A172 (cell line): Measurements from ENCODE around the gene KAT2B. TPM values are rescaled to one million over a fixed set of nuclear protein-coding genes. Genes with fewer than 3 reads are reported as not detected.
"Not testable (repeated sequence)": the region's sequence is repeated elsewhere in the genome, so short reads cannot be mapped to it uniquely, and the experiment has no call there.

Experiments
- DNase-seq: peaks from one replicate; pipeline ENCODE4 v3.0.0-alpha.2; 2015; ENCODE audit warnings: low spot score
- total RNA-seq: library from RNA; depleted of rRNA; stranded (reverse); fragments of >200 nt; shearing (Covaris generic); gene quantifications from 2 replicates; pipeline ENCODE4 v1.2.3, GENCODE V29; 2014; rRNA removed

KAT2B gene
- total RNA-seq: 14.0 and 15.8 TPM in 2 replicates

- peak; percentile 63 for DNase-seq
Observed at GRCh38 chr3:20039765-20040547, at the start of gene KAT2B. KAT2B (plus strand) TSS chr3:20040446; CDS start chr3:20040478, 32 bp downstream.

- DNase-seq: no peak
Observed at GRCh38 chr3:19994796-19995195, 45.5 kb upstream of the KAT2B start.

GRCh38 chr3:19997502-19997901, 42.7 kb upstream of the KAT2B start:
- DNase-seq: no peak

DNA sequence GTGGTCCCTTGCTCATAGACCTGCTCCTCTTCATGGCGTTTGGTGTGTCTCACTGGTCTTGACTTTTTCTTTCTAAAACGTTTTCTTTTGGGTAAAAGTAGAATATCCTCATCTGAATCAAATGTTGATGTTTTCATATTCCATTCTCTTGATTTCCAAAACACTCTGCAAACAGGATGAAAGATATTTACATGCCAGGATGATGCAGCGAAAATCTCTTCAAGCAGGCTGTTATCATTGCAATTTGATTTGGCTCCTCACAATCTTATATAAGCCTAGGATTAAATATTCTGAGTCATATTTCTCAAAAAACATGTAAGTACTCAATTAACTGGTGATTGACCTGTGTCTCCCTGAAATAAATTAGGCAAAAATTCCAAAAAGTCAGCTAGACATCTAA, 38.3 kb upstream of the KAT2B start:
- no peak for DNase-seq

- no peak for DNase-seq
Observed at GRCh38 chr3:20007960-20008359, 32.3 kb upstream of the KAT2B start.

- no peak for DNase-seq
Observed at GRCh38 chr3:20008646-20009045, 31.6 kb upstream of the KAT2B start.

DNA sequence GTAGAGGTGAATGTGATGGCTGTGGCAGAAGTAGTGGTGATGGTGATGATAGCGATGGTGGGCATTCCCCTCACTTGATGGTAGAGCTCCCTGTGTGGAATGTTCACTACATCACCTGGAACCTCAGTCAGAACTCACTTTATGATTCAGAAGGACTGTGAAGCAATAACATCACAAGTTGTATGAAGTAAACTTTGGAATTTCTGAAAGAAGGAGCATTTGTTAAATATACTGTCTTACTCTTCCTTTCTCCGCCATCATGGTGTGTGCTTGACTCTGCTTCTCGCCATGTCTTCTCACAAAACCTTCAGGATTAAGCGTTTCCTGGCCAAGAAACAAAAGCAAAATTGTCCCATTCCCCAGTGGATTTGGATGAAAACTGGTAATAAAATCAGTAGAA, 28.1 kb upstream of the KAT2B start, which contains the start of gene PP2D1:
Gene PP2D1 (minus strand): TSS at position 101 of the 400 bp plus-strand sequence. CDS start 192 bp downstream, outside the sequence.
- no peak for DNase-seq

DNA sequence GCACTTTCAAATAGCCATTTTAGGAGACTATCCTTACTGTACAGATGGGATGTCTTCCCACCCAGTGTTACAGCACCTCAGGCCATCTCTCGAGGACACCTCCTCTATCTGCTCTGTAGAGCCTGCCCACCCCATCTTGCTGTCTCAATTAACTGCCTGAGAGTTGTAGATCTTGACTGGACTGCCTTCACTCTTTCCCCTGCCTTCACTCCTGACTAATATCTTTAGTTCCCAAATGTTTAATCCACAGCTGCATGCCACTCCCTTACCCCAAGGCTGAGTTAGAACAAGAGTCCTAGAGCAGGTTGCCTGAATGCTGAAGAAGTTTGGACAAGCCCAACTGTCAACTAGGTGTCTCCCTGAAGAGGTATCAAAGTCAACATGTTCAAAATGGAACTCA, 26.9 kb upstream of the KAT2B start:
- DNase-seq: no peak

DNA sequence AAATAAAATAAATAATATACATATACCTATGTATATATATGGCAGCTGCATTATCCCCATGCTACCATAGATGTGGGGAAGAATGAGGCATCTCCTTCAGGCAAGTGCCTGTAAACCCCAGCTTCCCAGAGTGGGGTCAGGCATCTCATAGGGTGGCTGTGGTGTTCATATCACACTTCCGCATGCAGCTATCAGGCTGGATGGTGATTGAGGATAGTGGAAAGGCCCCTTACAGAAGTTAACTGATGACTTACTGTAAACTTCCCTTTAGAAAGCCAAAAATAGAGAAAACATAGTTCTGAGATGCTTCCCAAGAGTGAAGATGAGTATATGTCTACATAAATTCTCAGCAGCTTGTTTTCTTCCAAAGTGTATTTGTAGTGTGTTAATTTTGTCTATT, 24.7 kb upstream of the KAT2B start:
- DNase-seq: no peak

DNA sequence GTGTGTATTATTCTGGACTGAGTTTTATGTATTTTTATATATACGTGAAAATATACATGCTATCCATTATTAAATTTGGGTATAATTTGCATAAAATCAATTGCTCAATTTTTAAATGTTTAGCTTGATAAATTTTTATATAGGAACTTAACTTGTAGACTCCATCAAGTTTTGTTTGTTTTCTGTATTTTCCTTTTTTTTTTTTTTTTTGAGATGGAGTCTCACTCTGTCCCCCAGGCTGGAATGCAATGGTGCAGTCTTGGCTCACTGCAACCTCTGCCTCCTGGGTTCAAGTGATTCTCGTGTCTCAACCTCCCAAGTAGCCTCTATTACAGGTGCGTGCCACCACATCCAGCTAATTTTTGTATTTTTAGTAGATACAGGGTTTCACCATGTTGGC, 24.2 kb upstream of the KAT2B start:
- not testable (repeated sequence) for DNase-seq

- DNase-seq: no peak
Observed at GRCh38 chr3:20022954-20023622, 17.2 kb upstream of the KAT2B start.

DNA sequence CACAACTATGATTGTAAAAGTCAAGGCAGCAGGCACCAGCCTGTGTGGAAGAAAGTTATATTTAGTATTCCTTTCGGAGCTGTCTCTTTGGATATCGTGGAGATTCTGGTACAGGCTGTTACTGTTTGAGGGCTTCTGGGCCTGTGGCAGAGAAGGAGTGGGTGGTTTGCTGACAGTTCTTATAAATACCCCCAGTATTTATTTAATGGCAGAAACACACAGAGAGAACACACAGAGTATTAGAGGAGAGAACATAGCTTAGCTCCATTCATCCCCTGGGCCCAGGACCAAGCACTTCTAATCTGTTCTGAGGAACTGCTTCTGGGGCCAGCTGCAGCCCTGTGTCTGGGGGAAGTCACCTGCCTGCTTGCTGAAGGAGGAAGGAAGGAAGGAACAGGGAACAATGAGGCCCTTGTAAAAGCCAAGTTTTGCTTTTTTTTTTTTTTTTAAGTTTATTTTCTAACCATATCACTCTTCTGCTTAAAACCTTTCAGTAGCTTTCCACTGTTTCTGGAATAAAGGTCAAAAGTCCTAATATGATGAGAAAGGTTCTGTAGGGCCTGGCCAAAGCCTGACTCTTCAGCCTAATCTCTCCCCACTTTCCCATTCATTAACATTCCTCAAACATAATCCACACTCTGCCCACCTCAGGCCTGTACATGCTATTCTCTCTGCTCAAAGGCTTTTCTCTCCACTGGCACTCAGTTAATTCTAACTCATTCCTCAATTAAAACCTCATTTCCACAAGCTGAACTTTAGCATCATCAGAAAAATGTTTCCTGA, 16.4 kb upstream of the KAT2B start:
- no peak for DNase-seq

DNA sequence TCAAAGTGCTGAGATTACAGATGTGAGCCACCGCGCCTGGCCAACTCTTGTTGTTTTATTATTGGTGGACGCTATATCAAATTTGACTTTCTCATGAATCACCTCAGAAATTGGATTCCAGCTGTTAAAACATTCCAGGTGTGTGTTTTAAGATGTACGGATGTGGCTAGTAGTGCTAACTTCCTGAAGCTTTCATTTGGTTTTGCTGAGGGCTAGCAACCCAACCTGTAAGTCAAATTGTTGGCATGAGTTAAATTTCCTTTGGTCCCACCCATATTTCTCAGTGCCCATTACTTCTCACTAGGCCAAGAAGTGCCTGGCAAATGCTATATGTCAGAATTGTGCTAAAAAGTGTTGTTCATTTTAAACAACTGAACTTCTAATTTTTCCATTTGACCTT, 13.1 kb upstream of the KAT2B start:
- no peak for DNase-seq

- DNase-seq: no peak
Observed at GRCh38 chr3:20028905-20029331, 11.3 kb upstream of the KAT2B start.

DNA sequence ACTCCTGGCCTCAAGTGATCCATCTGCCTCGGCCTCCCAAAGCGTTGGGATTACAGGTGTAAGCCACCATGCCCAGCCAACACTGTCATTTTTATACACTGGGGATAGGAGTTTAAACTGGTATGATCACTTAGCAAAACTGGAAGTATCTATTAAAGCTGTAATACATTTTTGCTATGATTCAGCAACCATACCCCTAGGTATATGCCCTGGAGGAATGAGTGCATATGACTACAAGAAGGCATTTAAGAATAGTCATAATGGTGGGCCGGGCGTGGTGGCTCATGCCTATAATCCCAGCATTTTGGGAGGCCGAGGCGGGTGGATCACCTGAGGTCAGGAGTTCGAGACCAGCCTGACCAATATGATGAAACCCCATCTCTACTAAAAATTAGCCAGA, 8.3 kb upstream of the KAT2B start:
- DNase-seq: not testable (repeated sequence)

GRCh38 chr3:20035019-20035418, 5.2 kb upstream of the KAT2B start:
- no peak for DNase-seq

GRCh38 chr3:20037255-20037996, 2.8 kb upstream of the KAT2B start:
- no peak for DNase-seq

DNA sequence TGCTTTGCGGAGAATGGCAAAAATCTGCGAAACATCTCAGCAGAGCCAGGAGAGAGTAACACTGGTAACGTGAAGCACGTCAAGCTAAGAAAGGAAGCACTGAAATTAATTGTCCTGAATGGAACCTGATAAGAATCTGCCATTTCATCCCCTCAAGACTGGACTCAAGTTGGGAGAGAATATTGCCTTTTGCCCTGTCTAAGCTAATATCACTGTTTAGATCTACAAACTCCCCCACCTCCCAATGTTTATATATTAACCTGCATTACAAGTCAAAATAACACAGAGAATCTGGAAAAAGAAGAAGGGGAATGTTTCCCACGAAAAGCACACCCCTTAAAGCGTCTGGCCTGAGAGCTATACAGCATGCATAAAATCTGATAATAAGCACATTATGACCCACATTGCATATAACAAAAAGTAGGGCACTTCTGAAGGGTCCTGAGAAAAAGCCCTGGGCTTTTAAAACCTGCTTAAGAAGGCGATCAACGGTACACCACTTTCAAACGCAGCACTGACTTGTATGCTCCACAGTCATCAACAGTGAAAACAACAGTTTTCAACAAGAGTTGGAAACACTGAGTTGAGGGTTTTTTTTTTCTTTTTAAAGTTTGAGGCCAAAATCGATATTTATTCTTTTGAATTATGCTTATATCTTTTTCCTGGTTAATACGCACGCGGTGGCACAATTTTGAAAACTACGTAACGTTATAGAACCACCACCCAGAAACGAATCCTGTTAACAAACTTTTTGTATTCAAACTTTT, 1.4 kb upstream of the KAT2B start:
- DNase-seq: no peak

DNA sequence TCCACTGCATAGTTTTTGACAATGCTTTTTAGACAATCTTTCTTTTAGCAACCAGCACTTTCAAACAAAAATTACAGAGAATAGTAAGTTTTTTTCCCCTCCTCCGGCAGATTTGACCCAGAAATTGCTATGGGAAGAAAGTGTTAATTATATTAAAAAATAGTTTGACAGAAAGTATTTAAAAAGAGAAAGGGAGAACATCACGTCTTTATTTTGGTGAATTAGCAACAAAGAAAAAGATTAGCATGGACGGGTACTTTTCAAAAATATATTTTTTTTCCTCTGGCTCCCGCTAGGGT, 831 bp upstream of the KAT2B start:
- DNase-seq: no peak

GRCh38 chr3:20040548-20041196, 426 bp downstream of the KAT2B start:
- peak; percentile 60 for DNase-seq
